Neural progenitor cell (in vitro differentiated cells): ENCODE results near the gene MCTP2.

ENCODE experiments used
- CTCF ChIP-seq: fragments of 200-600 bp; sonication (generic); IDR thresholded peaks from 2 replicates; pipeline ENCODE4 v1.5.1; 2017; ENCODE audit warnings: antibody characterized with exemption, mild to moderate bottlenecking
- EZH2 ChIP-seq: fragments of 200-600 bp; sonication (generic); IDR thresholded peaks from 2 replicates; pipeline ENCODE4 v1.6.1; 2017; ENCODE audit warnings: antibody characterized with exemption, mild to moderate bottlenecking, moderate library complexity
- EZH2phosphoT487 ChIP-seq: fragments of 200-600 bp; sonication (generic); IDR thresholded peaks from 2 replicates; pipeline ENCODE4 v1.6.1; 2017; ENCODE audit warnings: antibody characterized with exemption

- TF ChIP-seq CTCF = no peak
- TF ChIP-seq EZH2 = no peak
- no peak for TF ChIP-seq EZH2phosphoT487
Observed at GRCh38 chr15:94336817-94337467, 105.6 kb downstream of the MCTP2 start.
